ENCODE measurements around the gene DLGAP4. TPM values are rescaled to one million over a fixed set of nuclear protein-coding genes. Genes with fewer than 3 reads are reported as not detected.

The DLGAP4 gene
- total RNA-seq, 1 experiment from 2014 or later: 40.3 TPM

DNA sequence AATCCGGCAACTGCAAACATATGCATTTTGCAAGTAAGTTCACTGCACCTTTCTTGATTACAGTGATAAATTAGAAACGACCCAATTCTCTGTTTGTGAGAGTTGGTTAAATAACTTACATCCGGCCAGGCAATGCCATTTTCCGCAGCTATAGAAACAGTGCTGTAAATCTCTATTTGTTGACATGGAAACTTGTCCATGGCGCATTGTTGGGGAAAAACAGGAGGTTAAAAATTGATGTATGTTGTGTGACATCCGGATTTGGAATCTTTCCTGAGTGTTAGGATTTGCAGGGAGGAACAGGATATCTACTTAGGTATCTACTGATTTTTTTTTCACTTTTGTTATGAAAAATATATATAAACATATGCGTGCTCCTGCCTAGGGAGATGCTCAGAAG is 66.5 kb downstream of the DLGAP4 start:
- intact Hi-C loops (cut with micrococcal nuclease): no loop called here
- Histone ChIP-seq H3K36me3 (ENCODE audit: control insufficient read depth in 1 of 2, insufficient read depth in 2 of 2, low read length in 2 of 2) (no peaks in the 10 kb centered on the region), H3K79me2 (ENCODE audit: insufficient read depth, low read length) (no peaks in the 10 kb centered on the region), H3K4me3 (replicated peaks in 1 of 2; ENCODE audit: low read depth in 1 of 2, low read length in 2 of 2) (no peak overlapping the region), H3K27ac (ENCODE audit: low read depth, low read length) (no peak overlapping the region), H3K9me3 (ENCODE audit: control insufficient read depth in 1 of 2, insufficient read depth in 1 of 2, low read depth in 1 of 2, low read length in 2 of 2) (no peaks in the 10 kb centered on the region), H3K27me3 (ENCODE audit: insufficient read depth, low read length) (peaks cover 10% of the 10 kb centered on the region; the same call in 1 of the 2 replicates), H3K4me2 (ENCODE audit: low read length) (no peak overlapping the region), H4K20me1 (ENCODE audit: insufficient read depth) (no peaks in the 10 kb centered on the region), H2AFZ (ENCODE audit: low read depth, low read length, poor library complexity, severe bottlenecking) (no peak overlapping the region), H3K4me1 (ENCODE audit: control insufficient read depth in 1 of 2, insufficient read depth in 2 of 2, low read length in 2 of 2) (no peaks in the 10 kb centered on the region), H3K9me2 (ENCODE audit: insufficient read depth) (no peaks in the 10 kb centered on the region), H3K9ac (ENCODE audit: low read length) (no peak overlapping the region)
- POLR2A ChIA-PET: no interaction called here
- RAD21 ChIA-PET (ENCODE audit: low non-redundant PET in 1 of 2, low total read pairs in 2 of 2, uncharacterized antibody in 2 of 2, unreplicated experiment in 2 of 2): no interaction called here
- BruUV-seq (replicated peaks): no TSS peak
- CTCF ChIA-PET: no interaction called here
- DNase-seq (ENCODE audit: low read depth, low spot score) (no peak), ATAC-seq (no peak)
- no peak for TF ChIP-seq YY1 (IDR thresholded peaks at IDR 0.05; ENCODE audit: extremely low read depth, insufficient replicate concordance, low read depth, low read length)

DNA sequence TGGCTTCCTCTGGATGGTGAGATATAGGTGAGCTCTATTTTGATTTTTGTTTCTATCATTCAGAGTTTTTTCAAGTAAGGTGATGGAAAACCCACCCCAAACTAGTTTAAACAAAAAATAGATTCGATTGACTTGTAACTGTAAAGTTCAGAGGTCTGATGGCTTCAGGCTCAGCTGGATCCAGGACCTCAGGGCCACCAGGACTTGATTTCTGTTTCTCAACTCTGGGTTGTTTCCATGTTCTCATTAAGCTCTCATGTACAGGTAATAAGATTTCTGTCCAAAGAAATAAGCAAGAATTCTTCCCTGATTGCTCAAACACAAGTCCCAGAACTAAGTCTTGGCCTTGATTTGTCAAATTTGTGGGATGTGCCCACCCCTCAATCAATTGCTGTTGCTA is 67.0 kb downstream of the DLGAP4 start:
- ATAC-seq (no peak), DNase-seq (ENCODE audit: low read depth, low spot score) (no peak)
- Histone ChIP-seq H3K27ac (ENCODE audit: low read depth, low read length) (no peak overlapping the region), H3K9me2 (ENCODE audit: insufficient read depth) (no peaks in the 10 kb centered on the region), H3K4me2 (ENCODE audit: low read length) (no peak overlapping the region), H2AFZ (ENCODE audit: low read depth, low read length, poor library complexity, severe bottlenecking) (no peak overlapping the region), H3K4me1 (ENCODE audit: control insufficient read depth in 1 of 2, insufficient read depth in 2 of 2, low read length in 2 of 2) (no peaks in the 10 kb centered on the region), H3K79me2 (ENCODE audit: insufficient read depth, low read length) (no peaks in the 10 kb centered on the region), H3K4me3 (replicated peaks in 1 of 2; ENCODE audit: low read depth in 1 of 2, low read length in 2 of 2) (no peak overlapping the region), H3K9me3 (ENCODE audit: control insufficient read depth in 1 of 2, insufficient read depth in 1 of 2, low read depth in 1 of 2, low read length in 2 of 2) (no peaks in the 10 kb centered on the region), H3K9ac (ENCODE audit: low read length) (no peak overlapping the region), H4K20me1 (ENCODE audit: insufficient read depth) (no peaks in the 10 kb centered on the region), H3K36me3 (ENCODE audit: control insufficient read depth in 1 of 2, insufficient read depth in 2 of 2, low read length in 2 of 2) (no peaks in the 10 kb centered on the region), H3K27me3 (ENCODE audit: insufficient read depth, low read length) (peaks cover 10% of the 10 kb centered on the region; the same call in 1 of the 2 replicates)
- POLR2A ChIA-PET: no interaction called here
- CTCF ChIA-PET: no interaction called here
- RAD21 ChIA-PET (ENCODE audit: low non-redundant PET in 1 of 2, low total read pairs in 2 of 2, uncharacterized antibody in 2 of 2, unreplicated experiment in 2 of 2): no interaction called here
- TF ChIP-seq POLR2AphosphoS5 (IDR thresholded peaks at IDR 0.05; ENCODE audit: low read depth, low read length) (no peak), CEBPB (IDR thresholded peaks at IDR 0.05; ENCODE audit: low read depth) (no peak), JUND (IDR thresholded peaks at IDR 0.05) (no peak), FOSL1 (IDR thresholded peaks at IDR 0.05; ENCODE audit: low read depth) (no peak)
- no TSS peak for BruUV-seq (replicated peaks)
- intact Hi-C loops (cut with micrococcal nuclease): no loop called here
